SK-N-SH treated with all-trans-retinoic acid at 6 μM for 48 hours (cell line): ENCODE results near the gene SLFNL1.

ENCODE experiments used
- ATAC-seq: fragments of 200-7000 bp; cut with Tn5 transposase; 3 replicates; pipeline ENCODE4 v1.9.1; 2020; ENCODE audit warnings: mild to moderate bottlenecking, moderate library complexity
- ARNTL ChIP-seq: fragments of 450-650 bp; formaldehyde crosslinking; IDR thresholded peaks from 2 replicates; pipeline ENCODE4 v1.5.0; 2020; ENCODE audit warnings: low read depth, mild to moderate bottlenecking, moderate library complexity, borderline replicate concordance
- BACH2 ChIP-seq: fragments of 250-450 bp; sonication (Bioruptor Pico); IDR thresholded peaks from 2 replicates; pipeline ENCODE4 v1.9.0; 2021; ENCODE audit warnings: mild to moderate bottlenecking, borderline replicate concordance
- CSRNP3 ChIP-seq: fragments of 250-450 bp; sonication (Bioruptor Pico); IDR thresholded peaks from 2 replicates; pipeline ENCODE4 v1.5.1; 2021; ENCODE audit warnings: mild to moderate bottlenecking, moderate library complexity
- ESRRG ChIP-seq: fragments of 250-450 bp; sonication (Bioruptor Pico); IDR thresholded peaks from 2 replicates; pipeline ENCODE4 v1.6.1; 2021; ENCODE audit warnings: mild to moderate bottlenecking
- GLIS3 ChIP-seq: fragments of 250-450 bp; sonication (Bioruptor Pico); IDR thresholded peaks from 2 replicates; pipeline ENCODE4 v1.5.0; 2020; ENCODE audit warnings: mild to moderate bottlenecking, moderate library complexity
- ISL1 ChIP-seq: fragments of 250-450 bp; sonication (Bioruptor Pico); IDR thresholded peaks from 2 replicates; pipeline ENCODE4 v2.1.2; 2022; ENCODE audit warnings: mild to moderate bottlenecking, moderate library complexity
- OSR1 ChIP-seq: fragments of 250-450 bp; sonication (Bioruptor Pico); IDR thresholded peaks from 2 replicates; pipeline ENCODE4 v1.8.0; 2022; ENCODE audit warnings: moderate library complexity, mild to moderate bottlenecking, inconsistent platforms
- PPARA ChIP-seq: fragments of 250-450 bp; sonication (Bioruptor Pico); IDR thresholded peaks from 2 replicates; pipeline ENCODE4 v1.5.0; 2020; ENCODE audit warnings: mild to moderate bottlenecking, borderline replicate concordance
- RARB ChIP-seq: fragments of 250-450 bp; sonication (Bioruptor Pico); IDR thresholded peaks from 2 replicates; pipeline ENCODE4 v1.8.0; 2021; ENCODE audit warnings: mild to moderate bottlenecking, moderate library complexity
- SNAI2 ChIP-seq: fragments of 250-450 bp; sonication (Bioruptor Pico); IDR thresholded peaks from 2 replicates; pipeline ENCODE4 v1.5.0; 2020; ENCODE audit warnings: mild to moderate bottlenecking, moderate library complexity
- TCF4 ChIP-seq: fragments of 250-450 bp; sonication (Bioruptor Pico); IDR thresholded peaks from 2 replicates; pipeline ENCODE4 v1.8.0; 2021; ENCODE audit warnings: mild to moderate bottlenecking, moderate library complexity, borderline replicate concordance
- TOX ChIP-seq: fragments of 250-450 bp; sonication (Bioruptor Pico); IDR thresholded peaks from 2 replicates; pipeline ENCODE4 v1.8.0; 2021; ENCODE audit warnings: mild to moderate bottlenecking, moderate library complexity, borderline replicate concordance
- TSHZ2 ChIP-seq: fragments of 250-450 bp; sonication (Bioruptor Pico); IDR thresholded peaks from 2 replicates; pipeline ENCODE4 v1.5.0; 2020; ENCODE audit warnings: mild to moderate bottlenecking, moderate library complexity
- ZC3H10 ChIP-seq: fragments of 250-450 bp; sonication (Bioruptor Pico); IDR thresholded peaks from 2 replicates; pipeline ENCODE4 v1.5.1; 2021; ENCODE audit warnings: mild to moderate bottlenecking, moderate library complexity
- ZFP3 ChIP-seq: fragments of 250-450 bp; sonication (Bioruptor Pico); IDR thresholded peaks from 2 replicates; pipeline ENCODE4 v1.5.0; 2020; ENCODE audit warnings: mild to moderate bottlenecking, moderate library complexity
- ZFP30 ChIP-seq: fragments of 450-650 bp; formaldehyde crosslinking; IDR thresholded peaks from 2 replicates; pipeline ENCODE4 v1.5.0; 2022; ENCODE audit warnings: mild to moderate bottlenecking, moderate library complexity
- ZNF565 ChIP-seq: fragments of 450-650 bp; formaldehyde crosslinking; conservative IDR thresholded peaks from 2 replicates; pipeline ENCODE4 v1.5.0; 2020; ENCODE audit warnings: low read depth, mild to moderate bottlenecking, moderate library complexity
- ZNF8 ChIP-seq: fragments of 450-650 bp; formaldehyde crosslinking; IDR thresholded peaks from 2 replicates; pipeline ENCODE4 v1.5.0; 2020; ENCODE audit warnings: mild to moderate bottlenecking, moderate library complexity
- TF ChIP-seq, protein P1 (sequence below): fragments of 250-450 bp; sonication (Bioruptor Pico); IDR thresholded peaks from 2 replicates; pipeline ENCODE4 v1.8.0; 2021; ENCODE audit warnings: low read depth, mild to moderate bottlenecking, moderate library complexity, borderline replicate concordance
- TF ChIP-seq, protein P2 (sequence below): fragments of 250-450 bp; sonication (Bioruptor Pico); IDR thresholded peaks from 2 replicates; pipeline ENCODE4 v1.5.1; 2020; ENCODE audit warnings: low read depth, mild to moderate bottlenecking, moderate library complexity

SLFNL1 gene

GRCh38 chr1:40980453-40981121, 40.9 kb downstream of the SLFNL1 start:
- no peak for ATAC-seq
- no peak for TF ChIP-seq TCF4

- TF ChIP-seq TCF4 (no peak), CSRNP3 (CRISPR knock-in tag) (no peak), ISL1 (no peak), ZFP30 (CRISPR knock-in tag) (no peak), ZNF565 (no peak), BACH2 (CRISPR knock-in tag) (no peak), ZNF8 (CRISPR knock-in tag) (no peak)
- TF ChIP-seq, protein P1, sequence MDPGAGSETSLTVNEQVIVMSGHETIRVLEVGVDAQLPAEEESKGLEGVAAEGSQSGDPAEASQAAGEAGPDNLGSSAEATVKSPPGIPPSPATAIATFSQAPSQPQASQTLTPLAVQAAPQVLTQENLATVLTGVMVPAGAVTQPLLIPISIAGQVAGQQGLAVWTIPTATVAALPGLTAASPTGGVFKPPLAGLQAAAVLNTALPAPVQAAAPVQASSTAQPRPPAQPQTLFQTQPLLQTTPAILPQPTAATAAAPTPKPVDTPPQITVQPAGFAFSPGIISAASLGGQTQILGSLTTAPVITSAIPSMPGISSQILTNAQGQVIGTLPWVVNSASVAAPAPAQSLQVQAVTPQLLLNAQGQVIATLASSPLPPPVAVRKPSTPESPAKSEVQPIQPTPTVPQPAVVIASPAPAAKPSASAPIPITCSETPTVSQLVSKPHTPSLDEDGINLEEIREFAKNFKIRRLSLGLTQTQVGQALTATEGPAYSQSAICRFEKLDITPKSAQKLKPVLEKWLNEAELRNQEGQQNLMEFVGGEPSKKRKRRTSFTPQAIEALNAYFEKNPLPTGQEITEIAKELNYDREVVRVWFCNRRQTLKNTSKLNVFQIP (CRISPR knock-in tag) = no peak
- TF ChIP-seq, all 23 proteins: peak for 0
- ATAC-seq = no peak
Measured at GRCh38 chr1:40980068-40980452, 41.5 kb downstream of the SLFNL1 start.

DNA sequence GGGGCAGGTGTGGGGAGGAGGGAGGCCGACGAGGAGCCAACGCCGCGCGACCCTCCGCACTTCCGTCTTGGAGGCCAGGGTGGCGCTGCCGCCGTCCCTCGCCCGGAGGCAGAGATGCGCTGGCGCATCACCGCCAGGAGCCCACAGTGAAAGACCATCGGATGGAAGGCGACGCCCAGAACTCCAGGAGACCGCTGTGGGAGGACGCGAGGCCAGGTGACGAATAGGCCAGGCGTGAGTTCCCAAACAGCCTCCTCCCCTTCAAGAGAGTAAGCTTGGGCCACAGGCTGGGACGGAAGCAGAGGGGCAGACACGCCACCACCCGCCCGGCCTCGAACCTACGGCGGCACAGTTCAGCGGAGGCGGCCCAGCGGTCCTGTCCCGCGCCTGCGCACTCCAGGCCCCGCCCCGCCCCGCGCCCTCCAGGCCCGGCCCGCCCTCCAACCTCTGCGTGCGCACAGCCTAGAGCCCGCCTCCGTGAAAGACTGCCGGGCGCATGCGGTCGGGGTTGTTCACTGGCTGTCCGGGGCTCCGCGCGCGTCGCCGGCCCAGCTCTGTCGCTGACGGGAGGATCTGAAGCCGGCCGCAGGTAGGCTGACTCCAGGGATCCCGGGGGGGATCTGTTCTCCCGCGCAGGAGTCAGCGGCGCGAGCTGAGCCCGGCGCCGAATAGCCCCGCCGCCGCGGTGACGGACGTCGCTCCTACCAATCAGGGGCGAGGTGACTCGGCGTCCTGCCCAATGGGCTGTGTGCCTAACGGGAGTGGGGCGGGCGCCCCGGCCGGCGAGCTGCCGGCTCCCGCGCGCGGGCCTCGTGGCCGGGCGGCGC, 42.1 kb downstream of the SLFNL1 start, which contains the start of gene CTPS1:
CTPS1 (plus strand) TSS at position 456 of the 827 bp plus-strand sequence. CDS start 3,595 bp downstream, outside the sequence.
- ATAC-seq = peak; percentile 85
- TF ChIP-seq ZFP3 (CRISPR knock-in tag) (0 out of 2 replicates have a peak, but pooled peaks have one; percentile 27), BACH2 (CRISPR knock-in tag) (no peak)
- TF ChIP-seq, all 23 proteins: peak for 1

DNA sequence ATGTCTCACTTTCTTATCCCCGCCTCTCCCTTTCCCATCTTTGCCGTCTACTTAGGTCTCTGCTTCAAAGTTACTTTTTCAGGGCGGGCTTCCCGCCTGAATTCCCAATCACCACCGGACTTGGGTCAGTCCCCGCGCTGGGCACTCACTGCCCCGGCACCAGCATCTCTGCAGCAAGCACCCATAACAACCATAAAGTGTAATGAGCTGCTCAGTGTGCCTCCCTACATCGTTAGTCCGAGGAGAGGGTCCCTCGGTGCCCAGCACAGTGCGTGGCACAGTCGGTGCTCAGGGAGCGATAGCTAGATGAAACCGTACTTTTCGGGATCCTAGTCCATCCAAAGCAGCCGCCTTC, 42.7 kb downstream of the SLFNL1 start:
- no peak for TF ChIP-seq BACH2 (CRISPR knock-in tag)
- TF ChIP-seq, all 23 proteins: peak for 0

DNA sequence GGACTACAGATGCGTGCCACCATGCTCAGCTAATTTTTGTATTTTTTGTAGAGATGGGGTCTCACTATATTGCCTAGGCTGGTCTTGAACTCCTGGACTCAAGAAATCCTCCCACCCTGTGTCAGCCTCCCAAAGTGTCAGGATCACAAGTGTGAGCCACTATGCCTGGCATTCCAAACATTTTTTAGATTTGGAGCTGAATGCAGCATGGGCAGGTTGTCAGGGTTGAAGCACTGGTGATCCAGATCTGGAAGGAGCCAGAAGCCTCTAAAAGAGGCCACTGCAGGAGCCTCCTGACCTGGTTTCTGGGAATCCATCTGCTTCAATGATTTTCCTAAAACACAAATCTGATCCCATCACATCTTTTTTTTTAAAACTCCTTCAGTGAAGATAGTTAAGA, 43.8 kb downstream of the SLFNL1 start:
- no peak for ATAC-seq
- no peak for TF ChIP-seq BACH2 (CRISPR knock-in tag)
- no peak for TF ChIP-seq ZC3H10
- no peak for TF ChIP-seq GLIS3
- TF ChIP-seq ZFP3 (CRISPR knock-in tag) = no peak
- TF ChIP-seq TOX (CRISPR knock-in tag) = no peak
- TF ChIP-seq TSHZ2 (CRISPR knock-in tag) = no peak
- TF ChIP-seq ZNF565 = no peak
- TF ChIP-seq ISL1 = no peak
- no peak for TF ChIP-seq OSR1 (CRISPR knock-in tag)
- TF ChIP-seq, protein P1 (CRISPR knock-in tag) = no peak
- TF ChIP-seq RARB (CRISPR knock-in tag) = no peak
- no peak for TF ChIP-seq ZNF8 (CRISPR knock-in tag)
- TF ChIP-seq PPARA (CRISPR knock-in tag) = no peak
- TF ChIP-seq SNAI2 = no peak
- TF ChIP-seq TCF4 = no peak
- no peak for TF ChIP-seq ARNTL
- TF ChIP-seq ZFP30 (CRISPR knock-in tag) = no peak
- TF ChIP-seq, protein P2, sequence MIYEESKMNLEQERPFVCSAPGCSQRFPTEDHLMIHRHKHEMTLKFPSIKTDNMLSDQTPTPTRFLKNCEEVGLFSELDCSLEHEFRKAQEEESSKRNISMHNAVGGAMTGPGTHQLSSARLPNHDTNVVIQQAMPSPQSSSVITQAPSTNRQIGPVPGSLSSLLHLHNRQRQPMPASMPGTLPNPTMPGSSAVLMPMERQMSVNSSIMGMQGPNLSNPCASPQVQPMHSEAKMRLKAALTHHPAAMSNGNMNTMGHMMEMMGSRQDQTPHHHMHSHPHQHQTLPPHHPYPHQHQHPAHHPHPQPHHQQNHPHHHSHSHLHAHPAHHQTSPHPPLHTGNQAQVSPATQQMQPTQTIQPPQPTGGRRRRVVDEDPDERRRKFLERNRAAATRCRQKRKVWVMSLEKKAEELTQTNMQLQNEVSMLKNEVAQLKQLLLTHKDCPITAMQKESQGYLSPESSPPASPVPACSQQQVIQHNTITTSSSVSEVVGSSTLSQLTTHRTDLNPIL = no peak
- TF ChIP-seq ESRRG = no peak

More for the DNA sequence above, 42.7 kb downstream of the SLFNL1 start:
- ATAC-seq = no peak
